ENCODE results near the gene LRRN4.
A peak's percentile ranks its signal among the peaks of the same experiment; 100 is the strongest.

Gene LRRN4

GRCh38 chr20:5999783-6000182 is 54.1 kb downstream of the LRRN4 start:
- Histone ChIP-seq H2AFZ (ENCODE audit: low read length) (no peak overlapping the region), H3K9ac (ENCODE audit: low read depth, low read length, poor library complexity, severe bottlenecking) (no peak overlapping the region), H4K20me1 (ENCODE audit: insufficient read depth, low read length, poor library complexity, severe bottlenecking) (no peaks in the 10 kb centered on the region), H3K36me3 (ENCODE audit: insufficient read depth, low read length) (peaks cover 16% of the 10 kb centered on the region; the same call in 1 of the 2 replicates), H3K9me2 (replicated peaks; ENCODE audit: low read depth, low read length) (no peaks in the 10 kb centered on the region), H3K79me2 (ENCODE audit: insufficient read depth, low read length) (0 out of 2 replicates have a peak, but pooled peaks cover 3% of the 10 kb centered on the region), H3K27me3 (ENCODE audit: insufficient read depth, low read length, poor library complexity, severe bottlenecking) (no peaks in the 10 kb centered on the region), H3K4me3 (ENCODE audit: low read length, poor library complexity, severe bottlenecking) (no peak overlapping the region), H3F3A (ENCODE audit: low read depth) (peaks cover 12% of the 10 kb centered on the region; the same call in 1 of the 2 replicates), H3K4me1 (ENCODE audit: insufficient read depth, low read length, poor library complexity, severe bottlenecking) (peaks cover 28% of the 10 kb centered on the region), H3K9me3 (ENCODE audit: insufficient read depth, low read depth, low read length) (no peaks in the 10 kb centered on the region), H3K4me2 (ENCODE audit: low read depth, low read length, poor library complexity, severe bottlenecking) (no peak overlapping the region)
- no peak for TF ChIP-seq CTCF (conservative IDR thresholded peaks at IDR 0.05; ENCODE audit: low read length)
- TF ChIP-seq EZH2phosphoT487 (IDR thresholded peaks at IDR 0.05; ENCODE audit: borderline replicate concordance): no peak

- Histone ChIP-seq H3K4me3 (ENCODE audit: low read length, poor library complexity, severe bottlenecking) (peak overlapping the region; percentile 10), H3F3A (ENCODE audit: low read depth) (peaks cover 5% of the 10 kb centered on the region; the same call in 1 of the 2 replicates), H3K4me1 (ENCODE audit: insufficient read depth, low read length, poor library complexity, severe bottlenecking) (peaks cover 18% of the 10 kb centered on the region), H4K20me1 (ENCODE audit: insufficient read depth, low read length, poor library complexity, severe bottlenecking) (no peaks in the 10 kb centered on the region), H3K27me3 (ENCODE audit: insufficient read depth, low read length, poor library complexity, severe bottlenecking) (no peaks in the 10 kb centered on the region), H3K36me3 (ENCODE audit: insufficient read depth, low read length) (peaks cover 44% of the 10 kb centered on the region; the same call in 1 of the 2 replicates), H3K4me2 (ENCODE audit: low read depth, low read length, poor library complexity, severe bottlenecking) (no peak overlapping the region), H3K9ac (ENCODE audit: low read depth, low read length, poor library complexity, severe bottlenecking) (no peak overlapping the region), H3K9me2 (replicated peaks; ENCODE audit: low read depth, low read length) (no peaks in the 10 kb centered on the region), H2AFZ (ENCODE audit: low read length) (no peak overlapping the region), H3K79me2 (ENCODE audit: insufficient read depth, low read length) (no peaks in the 10 kb centered on the region), H3K9me3 (ENCODE audit: insufficient read depth, low read depth, low read length) (no peaks in the 10 kb centered on the region)
- TF ChIP-seq CTCF (conservative IDR thresholded peaks at IDR 0.05; ENCODE audit: low read length): peak; percentile 18; the same call in 1 of the 2 replicates
- TF ChIP-seq EZH2phosphoT487 (IDR thresholded peaks at IDR 0.05; ENCODE audit: borderline replicate concordance): no peak
These were observed 57.1 kb downstream of the LRRN4 start for GRCh38 chr20:5996765-5997164.

- H3K27me3 ChIP-seq (ENCODE audit: insufficient read depth, low read length, poor library complexity, severe bottlenecking): no peaks in the 10 kb centered on the region
- H3K4me3 ChIP-seq (ENCODE audit: low read length, poor library complexity, severe bottlenecking): no peak overlapping the region
- H3K79me2 ChIP-seq (ENCODE audit: insufficient read depth, low read length): no peaks in the 10 kb centered on the region
- H3K9me2 ChIP-seq (replicated peaks; ENCODE audit: low read depth, low read length): no peaks in the 10 kb centered on the region
- H3K4me1 ChIP-seq (ENCODE audit: insufficient read depth, low read length, poor library complexity, severe bottlenecking): peaks cover 4% of the 10 kb centered on the region
- H3K9me3 ChIP-seq (ENCODE audit: insufficient read depth, low read depth, low read length): no peaks in the 10 kb centered on the region
- no peak for TF ChIP-seq EZH2phosphoT487 (IDR thresholded peaks at IDR 0.05; ENCODE audit: borderline replicate concordance)
- no peak for TF ChIP-seq CTCF (conservative IDR thresholded peaks at IDR 0.05; ENCODE audit: low read length)
- no peak overlapping the region for H2AFZ ChIP-seq (ENCODE audit: low read length)
- no peak overlapping the region for H3K4me2 ChIP-seq (ENCODE audit: low read depth, low read length, poor library complexity, severe bottlenecking)
- peaks cover 5% of the 10 kb centered on the region; the same call in 1 of the 2 replicates for H3F3A ChIP-seq (ENCODE audit: low read depth)
- H3K36me3 ChIP-seq (ENCODE audit: insufficient read depth, low read length): peaks cover 88% of the 10 kb centered on the region; the same call in 1 of the 2 replicates
- no peak overlapping the region for H3K9ac ChIP-seq (ENCODE audit: low read depth, low read length, poor library complexity, severe bottlenecking)
- H4K20me1 ChIP-seq (ENCODE audit: insufficient read depth, low read length, poor library complexity, severe bottlenecking): no peaks in the 10 kb centered on the region
These were observed 62.0 kb downstream of the LRRN4 start for GRCh38 chr20:5991623-5992441.
